Gastrocnemius medialis (tissue), 4 donors: Measurements from ENCODE around the gene ZNF578. TPM values are rescaled to one million over a fixed set of nuclear protein-coding genes. Genes with fewer than 3 reads are reported as not detected.
"Not testable (repeated sequence)": the region's sequence is repeated elsewhere in the genome, so short reads cannot be mapped to it uniquely, and the experiment has no call there.

Source experiments
- ATAC-seq, 2 donors: fragments of 150-250 bp; one replicate each; pipeline ENCODE4 v1.9.1; 2016
- DNase-seq, 2 donors: peaks; one replicate each; pipeline ENCODE4 v3.0.0-alpha.2; 2019
- H3K27ac ChIP-seq, 4 donors: fragments of 200-600 bp; sonication (generic); 1 replicate in 1 of 4; 2 replicates in 3 of 4; pipeline ENCODE4 v1.5.1; 2016 to 2018; ENCODE audit warnings: mild to moderate bottlenecking in 2 of 4, moderate library complexity in 1 of 4
- H3K27me3 ChIP-seq, 3 donors: fragments of 200-600 bp; sonication (generic) in 2 of 3; 1 replicate in 1 of 3; 2 replicates in 2 of 3; pipeline versions ENCODE4 v1.5.1 to v1.6.0; 2016 to 2019; ENCODE audit warnings: mild to moderate bottlenecking in 1 of 3, moderate library complexity in 1 of 3
- H3K36me3 ChIP-seq, 2 donors: fragments of 200-600 bp; sonication (generic) in 1 of 2; one replicate each; pipeline ENCODE4 v1.5.1; 2017 to 2018
- H3K4me1 ChIP-seq, 2 donors: fragments of 200-600 bp; sonication (generic) in 1 of 2; one replicate each; pipeline ENCODE4 v1.5.1; 2016 to 2017; ENCODE audit warnings: mild to moderate bottlenecking in 2 of 2
- H3K4me3 ChIP-seq, 4 donors: fragments of 200-600 bp; sonication (generic) in 3 of 4; 1 replicate in 1 of 4; 2 replicates in 3 of 4; pipeline ENCODE4 v1.5.1; 2016 to 2019; ENCODE audit warnings: mild to moderate bottlenecking in 2 of 4
- H3K9me3 ChIP-seq, 3 donors: fragments of 200-600 bp; sonication (generic) in 2 of 3; 1 replicate in 1 of 3; 2 replicates in 2 of 3; pipeline ENCODE4 v1.5.1; 2016 to 2019
- CTCF ChIP-seq, 5 experiments: fragments of 450-650 bp in 3 of 5; fragments of 200-600 bp in 2 of 5; sonication (generic) in 2 of 5; IDR thresholded peaks in 4 of 5; conservative IDR thresholded peaks in 1 of 5; 1 replicate in 4 of 5; 2 replicates in 1 of 5; pipeline ENCODE4 v1.5.1; 2016 to 2019; ENCODE audit warnings: antibody characterized with exemption in 5 of 5, mild to moderate bottlenecking in 3 of 5, moderate library complexity in 3 of 5
- POLR2A ChIP-seq, 2 donors: fragments of 450-650 bp; IDR thresholded peaks; one replicate each; pipeline ENCODE4 v1.6.1; 2017; ENCODE audit warnings: antibody characterized with exemption in 2 of 2, mild to moderate bottlenecking in 2 of 2, moderate library complexity in 2 of 2
- in situ Hi-C, 4 donors: fragments of 200-750 bp; cut with MboI; loops; one replicate each; pipeline versions ENCODE4 v1.15.0 to v1.8.0; 2017; ENCODE audit warnings: low sequenced_read_pairs in 4 of 4
- intact Hi-C: fragments of 100-400 bp; cut with DNase I; formaldehyde crosslinking; loops from one replicate; pipeline ENCODE4 v1.15.1; 2023; ENCODE audit warnings: low total_unique reads
- total RNA-seq, 4 donors: library from RNA; depleted of rRNA; stranded (reverse); fragments of >200 nt; gene quantifications; one replicate each; pipeline versions ENCODE4 v1.1.0 to v1.2.3, GENCODE V29; 2016

Gene ZNF578
- total RNA-seq, 4 donors from 2014 or later: 0.20 to 0.63 (median 0.33) TPM; not detected in 1

GRCh38 chr19:52492201-52492993 lies 39.0 kb downstream of the ZNF578 start:
- DNase-seq (no peak), ATAC-seq (no peak)
- no peak overlapping the region for H3K27ac ChIP-seq
- in situ Hi-C loops (no loop called here), intact Hi-C loops (no loop called here)
- TF ChIP-seq POLR2A (IDR thresholded peaks at IDR 0.05) (no peak), CTCF (IDR thresholded peaks at IDR 0.05 in 4 of 5, conservative IDR thresholded peaks at IDR 0.05 in 1 of 5) (no peak)
- peaks cover 0 to 4% (median 0%) of the 10 kb centered on the region in 3 donors for H3K27me3 ChIP-seq
- H3K4me1 ChIP-seq: no peaks in the 10 kb centered on the region
- H3K9me3 ChIP-seq: peaks cover 0 to 7% (median 0%) of the 10 kb centered on the region in 3 donors
- peaks cover 0 to 4% of the 10 kb centered on the region in 2 donors for H3K36me3 ChIP-seq
- H3K4me3 ChIP-seq: no peak overlapping the region

- ATAC-seq (no peak), DNase-seq (no peak)
- in situ Hi-C loops: no loop called here
- intact Hi-C loops: no loop called here
- H3K27ac ChIP-seq: no peak overlapping the region
- H3K9me3 ChIP-seq: peaks cover 0 to 7% (median 0%) of the 10 kb centered on the region in 3 donors
- no peak overlapping the region for H3K4me3 ChIP-seq
- H3K4me1 ChIP-seq: no peaks in the 10 kb centered on the region
- H3K36me3 ChIP-seq: peaks cover 0 to 4% of the 10 kb centered on the region in 2 donors
- TF ChIP-seq POLR2A (IDR thresholded peaks at IDR 0.05) (no peak), CTCF (IDR thresholded peaks at IDR 0.05 in 4 of 5, conservative IDR thresholded peaks at IDR 0.05 in 1 of 5) (no peak)
- peaks cover 0 to 4% (median 0%) of the 10 kb centered on the region in 3 donors for H3K27me3 ChIP-seq
These were observed 39.7 kb downstream of the ZNF578 start for GRCh38 chr19:52492994-52493470.

GRCh38 chr19:52494518-52494917 lies 41.2 kb downstream of the ZNF578 start:
- Histone ChIP-seq H3K4me1 (no peaks in the 10 kb centered on the region), H3K9me3 (peaks cover 0 to 3% (median 0%) of the 10 kb centered on the region in 3 donors), H3K4me3 (no peak overlapping the region), H3K27me3 (peaks cover 0 to 4% (median 0%) of the 10 kb centered on the region in 3 donors), H3K27ac (no peak overlapping the region), H3K36me3 (peaks cover 0 to 4% of the 10 kb centered on the region in 2 donors)
- ATAC-seq (no peak), DNase-seq (no peak)
- in situ Hi-C loops (no loop called here), intact Hi-C loops (no loop called here)
- no peak for TF ChIP-seq POLR2A (IDR thresholded peaks at IDR 0.05)
- TF ChIP-seq CTCF (IDR thresholded peaks at IDR 0.05 in 4 of 5, conservative IDR thresholded peaks at IDR 0.05 in 1 of 5): no peak

GRCh38 chr19:52498571-52498970 lies 45.2 kb downstream of the ZNF578 start:
- no peak for ATAC-seq

GRCh38 chr19:52500474-52500873 lies 47.1 kb downstream of the ZNF578 start:
- H3K27me3 ChIP-seq, in situ Hi-C loops, H3K4me3 ChIP-seq, H3K4me1 ChIP-seq, H3K9me3 ChIP-seq, intact Hi-C loops, DNase-seq, H3K27ac ChIP-seq, ATAC-seq, H3K36me3 ChIP-seq: not testable (repeated sequence)

More at GRCh38 chr19:52498571-52498970, 45.2 kb downstream of the ZNF578 start:
- H3K27me3 ChIP-seq: no peaks in the 10 kb centered on the region
- intact Hi-C loops: no loop called here
- DNase-seq: no peak
- in situ Hi-C loops: no loop called here
- no peaks in the 10 kb centered on the region for H3K4me1 ChIP-seq
- H3K36me3 ChIP-seq: peaks cover 0 to 4% of the 10 kb centered on the region in 2 donors
- no peak for TF ChIP-seq CTCF (IDR thresholded peaks at IDR 0.05 in 4 of 5, conservative IDR thresholded peaks at IDR 0.05 in 1 of 5)
- no peak for TF ChIP-seq POLR2A (IDR thresholded peaks at IDR 0.05)
- no peak overlapping the region for H3K4me3 ChIP-seq
- no peaks in the 10 kb centered on the region for H3K9me3 ChIP-seq
- H3K27ac ChIP-seq: no peak overlapping the region

- H3K4me1 ChIP-seq, in situ Hi-C loops, H3K36me3 ChIP-seq, H3K27ac ChIP-seq, H3K4me3 ChIP-seq, H3K27me3 ChIP-seq, ATAC-seq, intact Hi-C loops, DNase-seq, H3K9me3 ChIP-seq: not testable (repeated sequence)
These were observed 47.6 kb downstream of the ZNF578 start for GRCh38 chr19:52500991-52501390.
